Endothelial cell of hepatic sinusoid (primary cell): ENCODE results near the gene MOBP.

ENCODE experiments used
- in situ Hi-C: cut with HindIII; loops from 2 replicates; pipeline ENCODE4 v1.10.0; 2017; ENCODE audit warnings: low sequenced_read_pairs

The MOBP gene

DNA sequence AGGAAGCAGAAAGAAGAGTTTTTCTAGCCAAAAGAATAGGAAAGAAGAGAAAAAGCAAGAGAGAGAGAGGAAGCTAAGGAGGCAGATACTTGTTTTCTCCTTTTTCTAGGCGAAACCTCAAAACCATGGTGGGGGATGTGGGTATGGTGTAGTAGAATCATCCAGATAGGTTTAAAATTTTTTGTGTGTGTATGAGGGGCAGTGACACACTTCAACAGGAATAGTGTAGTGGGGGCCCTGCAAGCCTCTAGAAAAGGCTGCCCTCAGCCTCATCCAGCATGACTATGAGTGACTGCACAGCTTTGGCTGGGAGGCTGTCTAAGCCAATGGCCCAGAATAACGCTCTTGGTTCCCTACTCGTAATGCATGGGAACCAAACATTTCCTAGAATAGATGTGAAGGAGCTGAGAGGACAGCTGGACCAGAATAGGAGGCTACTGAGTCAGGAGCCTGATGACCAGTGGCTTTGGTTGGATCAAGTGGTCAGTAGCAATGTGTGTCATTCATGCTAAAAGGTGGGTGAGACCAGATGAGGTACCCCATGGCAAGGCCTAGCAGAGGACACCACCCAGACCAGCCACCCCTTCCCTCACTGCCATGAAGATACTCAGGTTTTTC, 24.4 kb downstream of the MOBP start:
- in situ Hi-C loops, result no loop called here

- in situ Hi-C loops, result no loop called here
Observed at GRCh38 chr3:39494781-39495180, 27.3 kb downstream of the MOBP start.

DNA sequence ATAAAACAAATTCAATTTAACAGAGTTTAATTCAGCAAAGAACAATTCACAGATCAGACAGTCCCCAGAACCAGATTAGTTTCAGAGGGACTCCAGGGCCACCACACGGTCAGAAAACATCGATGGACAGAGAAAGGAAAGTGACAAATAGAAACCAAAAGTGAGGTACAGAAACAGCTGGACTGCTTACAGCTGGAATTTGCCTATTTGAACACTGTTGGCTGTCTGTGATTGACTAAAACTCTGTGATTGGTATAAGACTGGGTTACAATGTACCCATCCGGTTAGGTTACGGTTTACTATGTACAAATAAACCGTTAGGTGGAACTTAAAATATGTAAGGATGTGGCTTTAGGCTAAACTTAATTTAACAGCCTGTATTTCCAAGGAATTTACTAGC, 30.3 kb downstream of the MOBP start:
- in situ Hi-C loops, result no loop called here

GRCh38 chr3:39499651-39500273, 32.3 kb downstream of the MOBP start:
- in situ Hi-C loops, result no loop called here

DNA sequence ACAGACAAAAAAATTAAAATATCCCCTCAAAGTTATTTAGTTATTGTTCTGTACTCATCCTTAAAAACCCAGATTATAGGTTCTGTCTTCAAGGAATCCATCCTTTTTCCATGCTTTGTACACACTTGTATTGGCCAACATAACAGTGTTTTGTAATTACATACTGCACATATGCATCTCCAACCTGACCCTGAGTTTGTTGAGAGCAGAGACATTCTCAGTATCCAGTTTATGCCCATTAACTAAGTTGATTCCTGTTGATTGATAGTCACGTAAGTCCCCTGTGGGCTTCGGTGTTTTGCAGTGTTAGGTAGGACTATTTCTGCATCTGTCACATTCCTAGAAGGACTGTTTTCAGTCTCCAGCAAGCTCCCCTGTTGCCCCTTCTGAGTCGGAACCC, 33.6 kb downstream of the MOBP start:
- in situ Hi-C loops, result no loop called here

- in situ Hi-C loops, result no loop called here
Observed at GRCh38 chr3:39501968-39502837, 34.7 kb downstream of the MOBP start.

- in situ Hi-C loops, result no loop called here
Observed at GRCh38 chr3:39502838-39503145, 35.3 kb downstream of the MOBP start.

DNA sequence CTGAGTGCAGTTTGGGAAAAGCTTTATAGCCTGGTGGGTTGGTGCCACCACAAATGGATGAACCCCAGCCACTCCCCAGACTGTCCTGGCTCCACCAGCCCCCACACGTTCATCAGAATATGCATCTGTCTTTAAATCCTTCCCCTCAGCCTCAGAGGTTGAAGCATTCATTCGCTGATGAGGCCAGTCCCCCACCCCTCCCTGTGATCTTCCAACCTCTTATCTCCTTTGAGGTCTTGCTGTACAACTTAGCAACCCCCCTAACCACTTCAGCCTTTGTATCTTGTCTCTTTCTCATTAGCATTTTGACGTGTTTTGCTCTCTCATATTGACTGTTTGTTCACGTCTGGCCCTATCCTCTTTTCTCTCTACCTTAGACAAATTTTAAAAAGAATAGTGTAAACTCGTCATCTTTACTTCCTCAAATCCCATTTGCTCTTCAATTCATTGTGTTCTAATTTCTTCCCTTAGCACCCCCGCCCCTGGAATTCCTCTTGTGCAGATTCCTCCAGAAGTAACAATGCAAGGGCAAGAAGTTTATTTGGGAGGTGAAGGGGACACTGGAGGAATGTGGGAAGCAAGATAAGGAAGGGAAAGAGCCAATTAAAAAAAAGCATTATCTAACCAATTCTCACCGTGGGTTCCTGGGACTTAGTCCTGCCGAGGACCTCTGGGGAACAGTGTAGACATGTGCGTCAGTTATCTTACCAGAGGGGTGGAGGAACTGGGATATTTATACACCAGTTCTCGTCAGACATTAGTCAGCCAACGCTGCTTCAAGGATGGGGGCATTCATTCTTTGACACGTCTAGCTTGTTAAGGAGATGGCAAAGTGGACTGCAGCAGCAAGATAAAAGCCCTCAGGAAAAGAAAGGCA, 38.6 kb downstream of the MOBP start:
- in situ Hi-C loops, result no loop called here

DNA sequence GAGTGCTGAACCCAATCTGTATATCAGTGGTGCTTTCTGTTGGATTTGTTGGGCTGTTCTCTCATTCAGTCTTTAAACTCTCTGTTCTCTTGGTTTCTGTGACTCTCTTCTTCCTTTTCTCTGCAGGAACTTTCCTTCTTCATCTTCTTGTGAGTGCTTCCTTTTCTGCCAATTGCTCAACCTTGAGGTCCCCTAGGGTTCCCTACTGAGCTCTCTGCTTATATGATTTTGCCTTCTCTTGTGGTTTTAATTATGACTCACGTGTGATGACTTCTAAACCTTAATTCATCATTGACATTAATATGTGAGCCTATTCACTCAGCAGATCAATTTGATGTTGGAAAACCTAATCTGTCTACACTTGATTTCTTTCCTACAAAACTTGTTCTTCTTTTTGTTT, 39.4 kb downstream of the MOBP start:
- in situ Hi-C loops, result no loop called here

DNA sequence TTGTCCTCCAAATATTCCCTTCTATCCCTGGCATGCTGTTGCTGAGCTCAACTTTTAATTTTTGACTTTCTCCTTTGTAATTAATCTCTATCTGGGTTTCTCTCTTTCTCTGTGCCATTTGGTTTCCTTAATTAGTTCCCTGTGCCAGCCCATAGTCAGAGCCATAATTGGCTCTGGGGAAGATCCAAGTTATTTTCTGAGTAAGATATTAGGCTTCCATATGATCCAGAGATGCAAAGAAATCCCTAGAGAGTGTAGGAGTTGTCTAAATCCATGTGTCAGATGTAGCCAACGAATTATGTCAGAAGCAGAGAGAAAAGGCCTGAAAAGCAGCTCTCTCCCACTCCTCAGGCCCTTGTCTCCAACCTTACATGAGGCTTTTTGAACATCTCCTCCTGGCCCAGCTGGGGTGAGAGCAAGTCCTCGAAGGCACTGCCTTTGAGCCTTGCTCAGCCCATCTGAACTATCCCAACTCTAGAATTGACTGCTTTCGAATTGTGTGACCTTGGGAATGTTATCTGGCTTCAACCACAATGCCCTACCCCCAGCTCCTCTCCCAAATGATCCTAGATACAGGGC, 46.4 kb downstream of the MOBP start:
- in situ Hi-C loops, result no loop called here

- in situ Hi-C loops, result no loop called here
Observed at GRCh38 chr3:39515681-39516441, 48.4 kb downstream of the MOBP start.

- in situ Hi-C loops, result no loop called here
Observed at GRCh38 chr3:39519103-39519502, 51.6 kb downstream of the MOBP start.

DNA sequence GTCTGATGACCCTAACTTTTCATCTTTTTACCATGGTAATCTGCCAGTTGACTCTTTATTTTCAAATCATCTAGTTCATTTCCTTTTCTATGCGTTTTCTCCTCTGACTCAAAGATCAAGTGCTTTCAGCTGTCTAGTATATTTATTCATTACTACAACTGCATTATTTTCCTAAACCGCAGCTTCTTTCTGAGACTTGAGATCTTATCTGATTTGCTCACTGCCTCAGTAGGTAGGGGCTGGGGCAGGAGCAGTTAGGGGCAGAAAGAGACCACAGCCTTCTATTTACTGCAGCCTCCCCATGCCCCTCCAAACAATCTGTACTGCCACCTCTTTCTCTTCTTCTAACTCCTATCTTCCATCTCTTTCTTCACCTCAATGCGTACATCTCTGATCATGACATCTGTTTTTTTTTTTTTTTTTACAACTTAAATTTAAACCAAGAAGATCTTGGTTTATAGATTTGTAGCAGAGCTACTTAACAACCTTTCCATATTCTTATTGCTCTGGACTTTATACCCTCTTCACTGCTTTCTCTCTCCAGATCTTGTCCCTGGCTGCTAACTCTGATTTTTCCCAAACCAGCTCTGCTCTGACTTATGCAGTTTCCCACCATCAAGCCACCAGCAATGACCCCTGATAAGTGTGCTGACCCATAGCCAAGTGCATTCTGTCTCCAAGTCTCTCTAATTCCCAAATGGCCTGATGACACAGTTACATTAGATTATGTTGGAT, 52.2 kb downstream of the MOBP start:
- in situ Hi-C loops, result no loop called here

- in situ Hi-C loops, result no loop called here
Observed at GRCh38 chr3:39521456-39521855, 54.0 kb downstream of the MOBP start.

DNA sequence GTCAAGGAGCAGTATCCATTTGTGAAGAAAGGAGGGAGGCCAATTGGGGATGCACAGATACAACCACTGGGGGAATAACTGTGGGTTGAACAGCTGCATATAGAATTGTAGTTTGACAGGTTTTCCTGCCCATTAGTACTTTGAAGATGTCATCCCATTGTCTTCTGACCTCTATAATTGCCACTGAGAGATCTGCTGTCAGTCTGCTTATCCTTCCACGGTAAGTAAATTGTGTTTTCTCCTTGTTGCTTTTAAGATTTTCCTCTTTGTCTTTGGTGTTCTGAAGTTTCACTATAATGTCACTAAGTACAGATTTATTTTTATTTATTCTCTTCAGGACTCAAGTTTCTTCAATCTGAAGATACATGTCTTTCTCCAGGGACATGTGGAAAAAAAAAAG, 56.6 kb downstream of the MOBP start:
- in situ Hi-C loops, result no loop called here

DNA sequence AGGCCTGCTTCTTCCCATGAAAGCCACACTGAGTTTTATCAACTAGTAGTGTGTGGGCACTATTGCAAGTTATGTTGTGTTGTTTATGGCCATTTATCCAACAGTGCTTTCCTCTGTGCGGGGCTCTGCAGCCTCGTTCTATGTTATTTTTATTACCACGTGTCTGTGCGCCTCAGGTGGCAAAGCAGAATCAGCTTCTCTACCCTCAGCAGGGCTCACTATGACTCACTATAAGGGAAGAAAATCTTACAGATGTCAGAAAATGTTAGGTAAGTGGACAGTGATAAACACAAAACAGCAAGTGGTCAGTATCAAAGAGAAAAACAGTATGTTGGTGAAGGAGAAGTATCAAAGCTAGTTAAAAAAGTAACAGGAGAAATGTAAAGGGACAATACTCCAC, 61.4 kb downstream of the MOBP start:
- in situ Hi-C loops, result no loop called here

DNA sequence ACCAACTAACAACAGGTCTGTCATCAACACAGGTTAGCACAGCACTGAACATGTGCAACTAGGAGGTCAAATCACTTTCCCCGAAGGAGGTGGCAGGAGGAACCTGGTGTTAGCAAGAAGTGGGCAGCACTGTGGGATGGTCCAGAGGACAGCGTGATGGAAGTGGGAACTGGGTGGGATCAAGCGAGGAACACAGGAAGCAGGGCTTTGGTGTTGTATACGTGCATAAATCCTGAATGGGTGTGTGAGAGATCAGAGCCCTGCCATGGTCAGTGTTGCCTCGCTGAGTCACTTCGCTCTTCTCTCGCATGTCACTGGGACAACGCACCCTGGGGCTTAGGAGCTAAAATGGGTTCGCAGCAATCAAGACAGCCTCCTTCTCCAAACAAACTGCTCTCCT, 62.1 kb downstream of the MOBP start:
- in situ Hi-C loops, result no loop called here

DNA sequence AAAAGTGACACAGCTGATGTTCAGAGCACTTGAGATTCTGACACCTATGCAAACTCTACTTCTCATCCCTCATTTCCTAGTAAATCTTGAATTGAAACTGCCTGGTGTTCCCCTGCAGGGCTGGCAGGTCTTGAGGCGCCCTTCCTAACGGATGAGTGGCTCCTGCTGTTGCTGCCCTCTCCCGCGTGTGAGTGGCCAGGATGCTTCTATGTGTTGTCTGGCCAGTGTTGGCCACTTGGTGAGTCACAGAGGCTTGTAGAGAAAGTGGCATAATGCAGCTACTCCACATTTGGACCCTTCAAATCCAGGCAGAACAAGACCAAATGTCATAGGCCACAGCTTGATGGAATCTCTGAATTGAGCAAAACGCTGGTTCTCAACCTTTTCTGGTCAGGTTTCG, 63.6 kb downstream of the MOBP start:
- in situ Hi-C loops, result no loop called here

GRCh38 chr3:39531665-39532064, 64.2 kb downstream of the MOBP start:
- in situ Hi-C loops, result no loop called here

GRCh38 chr3:39532777-39533176, 65.3 kb downstream of the MOBP start:
- in situ Hi-C loops, result no loop called here
